Heart left ventricle (tissue), 13 donors: ENCODE results near the gene MAP6D1.

Experiments
- POLR2A ChIP-seq, 2 donors: fragments of 450-650 bp; IDR thresholded peaks; one replicate each; pipeline ENCODE4 v1.6.1; 2017; ENCODE audit warnings: antibody characterized with exemption in 2 of 2, mild to moderate bottlenecking in 2 of 2, moderate library complexity in 2 of 2
- TF ChIP-seq, protein P1 (sequence below), 12 donors: fragments of 200-600 bp; sonication (generic) in 4 of 12; IDR thresholded peaks; one replicate each; pipeline versions ENCODE4 v1.5.0 to v1.8.0; 2018 to 2022; ENCODE audit warnings: antibody characterized with exemption in 12 of 12, mild to moderate bottlenecking in 5 of 12
- donor health status: ischemic (EF 13 %, LVEDD 7.1; RV severe dilation, severe dysfunction).
- donor health status: DM: no; HTN: yes; CAD: no.
- donor health status: DM: no; HTN: no; CAD: no.
- donor health status: ischemic (EF 25% LVEDD 6.9; RV normal size, moderate dysfunction).
- donor health status: ischemic (EF 25% LVEDD 5.7; RV mildly dilated, moderate dysfunction).
- donor health status: ischemic (EF 35%, LVEDD 5.7; RV mildly dilated, moderate dysfunction).
- donor health status: nonischemic (EF 11% LVEDD 7.7; RV severe dilation, severe dysfunction).
- donor health status: DM: yes; HTN: yes; CAD: no.
- donor health status: PGD.
- donor health status: ischemic (EF 29% LVEDD 5.4; RV normal size, mild dysfunction).
- donor health status: nonischemic (EF 23%, LVEDD 6.1; RV moderate dilation, normal function).

DNA sequence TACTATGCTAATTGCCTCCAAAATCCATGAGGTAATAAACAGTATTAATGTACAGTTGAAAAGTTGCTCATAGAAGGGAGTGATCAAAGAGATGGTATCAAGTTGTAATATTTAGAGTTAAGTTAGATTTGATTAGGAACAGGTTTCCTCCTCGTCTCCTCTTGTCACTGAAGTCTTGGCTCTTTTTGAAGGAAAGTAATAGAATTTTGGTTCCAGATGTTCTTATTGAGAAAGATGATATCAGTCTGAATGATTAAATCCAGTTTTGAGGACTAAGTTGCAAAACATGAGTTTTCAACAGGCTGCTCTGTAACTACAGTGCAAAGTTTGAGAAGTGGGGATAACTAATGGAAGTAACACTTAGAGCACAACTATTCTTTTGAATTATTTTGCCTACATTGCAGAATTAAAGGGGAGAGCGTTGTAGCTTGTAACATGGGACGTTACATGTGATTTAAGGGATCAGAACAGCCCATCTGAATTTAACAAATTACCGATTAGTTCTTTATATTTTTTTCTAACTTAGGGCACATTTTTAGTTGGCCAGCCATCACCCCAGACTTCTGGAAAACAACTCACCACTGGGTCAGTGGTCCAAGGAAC, 48.3 kb downstream of the MAP6D1 start:
- TF ChIP-seq, protein P1, sequence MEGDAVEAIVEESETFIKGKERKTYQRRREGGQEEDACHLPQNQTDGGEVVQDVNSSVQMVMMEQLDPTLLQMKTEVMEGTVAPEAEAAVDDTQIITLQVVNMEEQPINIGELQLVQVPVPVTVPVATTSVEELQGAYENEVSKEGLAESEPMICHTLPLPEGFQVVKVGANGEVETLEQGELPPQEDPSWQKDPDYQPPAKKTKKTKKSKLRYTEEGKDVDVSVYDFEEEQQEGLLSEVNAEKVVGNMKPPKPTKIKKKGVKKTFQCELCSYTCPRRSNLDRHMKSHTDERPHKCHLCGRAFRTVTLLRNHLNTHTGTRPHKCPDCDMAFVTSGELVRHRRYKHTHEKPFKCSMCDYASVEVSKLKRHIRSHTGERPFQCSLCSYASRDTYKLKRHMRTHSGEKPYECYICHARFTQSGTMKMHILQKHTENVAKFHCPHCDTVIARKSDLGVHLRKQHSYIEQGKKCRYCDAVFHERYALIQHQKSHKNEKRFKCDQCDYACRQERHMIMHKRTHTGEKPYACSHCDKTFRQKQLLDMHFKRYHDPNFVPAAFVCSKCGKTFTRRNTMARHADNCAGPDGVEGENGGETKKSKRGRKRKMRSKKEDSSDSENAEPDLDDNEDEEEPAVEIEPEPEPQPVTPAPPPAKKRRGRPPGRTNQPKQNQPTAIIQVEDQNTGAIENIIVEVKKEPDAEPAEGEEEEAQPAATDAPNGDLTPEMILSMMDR (IDR thresholded peaks at IDR 0.05): no peak
- TF ChIP-seq POLR2A (IDR thresholded peaks at IDR 0.05): no peak
